ENCODE measurements around the gene PCCA. TPM values are rescaled to one million over a fixed set of nuclear protein-coding genes. Genes with fewer than 3 reads are reported as not detected.

Gene PCCA
- total and polyA plus RNA-seq, 2 donors (not counting 3 experiments of a cell fraction or from before 2014, with no cell fraction given) = 5.7 to 20.2 TPM

GRCh38 chr13:100229603-100230002, 140.7 kb downstream of the PCCA start:
- H2AFZ ChIP-seq (ENCODE audit: low read depth, low read length) = no peak overlapping the region
- no peaks in the 10 kb centered on the region for H3K36me3 ChIP-seq (ENCODE audit: control insufficient read depth in 2 of 2, extremely low read depth in 1 of 2, insufficient read depth in 2 of 2, low read length in 2 of 2)
- H4K20me1 ChIP-seq (replicated peaks; ENCODE audit: control insufficient read depth, extremely low read depth, insufficient read depth, low read length) = no peaks in the 10 kb centered on the region
- dilution Hi-C loops (cut with MboI; ENCODE audit: extremely low pct_ligation_motif_present, low sequenced_read_pairs) (no loop called here), intact Hi-C loops (cut with micrococcal nuclease) (loop anchor here (5.0 kb wide), 1 partner anchor 237 kb away; no protein-coding TSS in a partner anchor)
- no peaks in the 10 kb centered on the region for H3K9me1 ChIP-seq (replicated peaks; ENCODE audit: control insufficient read depth, extremely low read depth, insufficient read depth, low read length)
- no TSS peak for BruUV-seq (replicated peaks)
- FAIRE-seq (no peak), DNase-seq (ENCODE audit: low read depth, low spot score) (no peak)
- TF ChIP-seq EZH2 (IDR thresholded peaks at IDR 0.05; ENCODE audit: borderline replicate concordance, low read depth, low read length, severe bottlenecking) = no peak
- no peak for TF ChIP-seq GATA2 (IDR thresholded peaks at IDR 0.05; ENCODE audit: insufficient read depth, insufficient read length, low read depth, low read length)
- TF ChIP-seq POLR2AphosphoS5 (IDR thresholded peaks at IDR 0.05; ENCODE audit: insufficient read depth, low read depth, low read length) = no peak
- H3K27ac ChIP-seq (ENCODE audit: insufficient read depth, low read depth, low read length) = no peak overlapping the region
- no peaks in the 10 kb centered on the region for H3K79me2 ChIP-seq (ENCODE audit: control insufficient read depth, insufficient read depth, low read length)
- H3K4me3 ChIP-seq (replicated peaks in 1 of 3; ENCODE audit: insufficient read depth in 1 of 3, low read depth in 1 of 3, low read length in 3 of 3) = no peak overlapping the region
- no peaks in the 10 kb centered on the region for H3K27me3 ChIP-seq (ENCODE audit: control insufficient read depth in 2 of 2, insufficient read depth in 2 of 2, low read length in 2 of 2)
- ChIA-PET CTCF (no interaction called here), POLR2A (no interaction called here)
- no peak overlapping the region for H3K9ac ChIP-seq (replicated peaks; ENCODE audit: extremely low read depth, insufficient read depth, low read length)
- H3K4me2 ChIP-seq (ENCODE audit: insufficient read depth, low read length) = no peak overlapping the region
- no peaks in the 10 kb centered on the region for H3K9me3 ChIP-seq (replicated peaks; ENCODE audit: control insufficient read depth, insufficient read depth, low read length)
- peaks cover 6% of the 10 kb centered on the region for H3K4me1 ChIP-seq (ENCODE audit: control insufficient read depth, extremely low read depth, insufficient read depth, low read length)

- no peak overlapping the region for H2AFZ ChIP-seq (ENCODE audit: low read depth, low read length)
- no peak overlapping the region for H3K27ac ChIP-seq (ENCODE audit: insufficient read depth, low read depth, low read length)
- no peak overlapping the region for H3K9ac ChIP-seq (replicated peaks; ENCODE audit: extremely low read depth, insufficient read depth, low read length)
- H3K4me1 ChIP-seq (ENCODE audit: control insufficient read depth, extremely low read depth, insufficient read depth, low read length) = peaks cover 18% of the 10 kb centered on the region
- no TSS peak for BruUV-seq (replicated peaks)
- H3K4me2 ChIP-seq (ENCODE audit: insufficient read depth, low read length) = no peak overlapping the region
- no peaks in the 10 kb centered on the region for H3K79me2 ChIP-seq (ENCODE audit: control insufficient read depth, insufficient read depth, low read length)
- no peak overlapping the region for H3K4me3 ChIP-seq (replicated peaks in 1 of 3; ENCODE audit: insufficient read depth in 1 of 3, low read depth in 1 of 3, low read length in 3 of 3)
- TF ChIP-seq POLR2A (IDR thresholded peaks at IDR 0.05; ENCODE audit: low read depth, low read length) (no peak), POLR2AphosphoS5 (IDR thresholded peaks at IDR 0.05; ENCODE audit: insufficient read depth, low read depth, low read length) (no peak), EZH2 (IDR thresholded peaks at IDR 0.05; ENCODE audit: borderline replicate concordance, low read depth, low read length, severe bottlenecking) (no peak), CTCF (IDR thresholded peaks at IDR 0.05; ENCODE audit: extremely low read depth in 1 of 2, insufficient read depth in 1 of 2, low read depth in 1 of 2, low read length in 2 of 2) (no peak), MYC (IDR thresholded peaks at IDR 0.05; ENCODE audit: low read depth, low read length) (no peak), MAX (IDR thresholded peaks at IDR 0.05; ENCODE audit: insufficient read depth, insufficient read length) (no peak), JUN (IDR thresholded peaks at IDR 0.05; ENCODE audit: borderline replicate concordance, insufficient read depth, insufficient read length, low read depth) (no peak)
- ChIA-PET CTCF (interaction anchor here (0.6 to 6.3 kb wide), 3 partner anchors 13 to 314 kb away, joined by 3 to 120 read pairs (median 5); no protein-coding TSS in a partner anchor), POLR2A (no interaction called here)
- dilution Hi-C loops (cut with MboI; ENCODE audit: extremely low pct_ligation_motif_present, low sequenced_read_pairs) = no loop called here
- no peaks in the 10 kb centered on the region for H3K27me3 ChIP-seq (ENCODE audit: control insufficient read depth in 2 of 2, insufficient read depth in 2 of 2, low read length in 2 of 2)
- H4K20me1 ChIP-seq (replicated peaks; ENCODE audit: control insufficient read depth, extremely low read depth, insufficient read depth, low read length) = no peaks in the 10 kb centered on the region
- no peaks in the 10 kb centered on the region for H3K9me1 ChIP-seq (replicated peaks; ENCODE audit: control insufficient read depth, extremely low read depth, insufficient read depth, low read length)
- no peak for FAIRE-seq
- H3K36me3 ChIP-seq (ENCODE audit: control insufficient read depth in 2 of 2, extremely low read depth in 1 of 2, insufficient read depth in 2 of 2, low read length in 2 of 2) = no peaks in the 10 kb centered on the region
- H3K9me3 ChIP-seq (replicated peaks; ENCODE audit: control insufficient read depth, insufficient read depth, low read length) = no peaks in the 10 kb centered on the region
- no peak for DNase-seq (ENCODE audit: low read depth, low spot score)
- intact Hi-C loops (cut with micrococcal nuclease) = loop anchor here (5.0 kb wide), 1 partner anchor 238 kb away; no protein-coding TSS in a partner anchor
Measured at GRCh38 chr13:100230769-100231149, 141.9 kb downstream of the PCCA start.
